Suprapubic skin (tissue), 4 donors: Measurements from ENCODE around the gene CDK13. TPM values are rescaled to one million over a fixed set of nuclear protein-coding genes. Genes with fewer than 3 reads are reported as not detected.
"Not testable (repeated sequence)": the region's sequence is repeated elsewhere in the genome, so short reads cannot be mapped to it uniquely, and the experiment has no call there.

ENCODE experiments used
- DNase-seq, 2 donors: peaks; one replicate each; pipeline ENCODE4 v3.0.0-alpha.2; 2019; ENCODE audit warnings: low spot score in 2 of 2
- H3K27ac ChIP-seq: fragments of 200-600 bp; sonication (generic); one replicate; pipeline ENCODE4 v1.5.1; 2019
- H3K27me3 ChIP-seq: fragments of 200-600 bp; sonication (generic); one replicate; pipeline ENCODE4 v1.5.1; 2019
- H3K36me3 ChIP-seq: fragments of 200-600 bp; sonication (generic); one replicate; pipeline ENCODE4 v1.5.1; 2019
- H3K4me1 ChIP-seq: fragments of 200-600 bp; sonication (generic); one replicate; pipeline ENCODE4 v1.5.1; 2019
- H3K4me3 ChIP-seq: fragments of 200-600 bp; sonication (generic); one replicate; pipeline ENCODE4 v1.5.1; 2019; ENCODE audit warnings: mild to moderate bottlenecking
- H3K9me3 ChIP-seq: fragments of 200-600 bp; sonication (generic); one replicate; pipeline ENCODE4 v1.5.1; 2019
- CTCF ChIP-seq, 2 donors: fragments of 200-600 bp in 1 of 2; fragments of 450-650 bp in 1 of 2; sonication (generic) in 1 of 2; IDR thresholded peaks; one replicate each; pipeline ENCODE4 v1.5.1; 2016 to 2019; ENCODE audit warnings: antibody characterized with exemption in 2 of 2, mild to moderate bottlenecking in 1 of 2, moderate library complexity in 1 of 2
- EP300 ChIP-seq: sonication (generic); formaldehyde crosslinking; IDR thresholded peaks from one replicate; pipeline ENCODE4 v1.6.1; 2017; ENCODE audit warnings: antibody characterized with exemption
- POLR2A ChIP-seq, 2 donors: fragments of 450-650 bp; IDR thresholded peaks; one replicate each; pipeline ENCODE4 v1.6.1; 2017; ENCODE audit warnings: antibody characterized with exemption in 2 of 2, mild to moderate bottlenecking in 2 of 2, moderate library complexity in 2 of 2
- POLR2AphosphoS5 ChIP-seq, 3 donors: sonication (generic); formaldehyde crosslinking; IDR thresholded peaks; one replicate each; pipeline ENCODE4 v1.6.1; 2017; ENCODE audit warnings: antibody characterized with exemption in 3 of 3
- WGBS: methylation state at CpG from one replicate; pipeline ENCODE4 v1.1.5; 2018; 5-methylcytosine and 5-hydroxymethylcytosine counted together
- total RNA-seq, 4 donors: library from RNA; depleted of rRNA; stranded (reverse); fragments of >200 nt; gene quantifications; one replicate each; pipeline ENCODE4 v1.1.0, GENCODE V29; 2016

Gene CDK13
- total RNA-seq, 4 donors from 2014 or later: 47.1 to 123 (median 75.5) TPM

DNA sequence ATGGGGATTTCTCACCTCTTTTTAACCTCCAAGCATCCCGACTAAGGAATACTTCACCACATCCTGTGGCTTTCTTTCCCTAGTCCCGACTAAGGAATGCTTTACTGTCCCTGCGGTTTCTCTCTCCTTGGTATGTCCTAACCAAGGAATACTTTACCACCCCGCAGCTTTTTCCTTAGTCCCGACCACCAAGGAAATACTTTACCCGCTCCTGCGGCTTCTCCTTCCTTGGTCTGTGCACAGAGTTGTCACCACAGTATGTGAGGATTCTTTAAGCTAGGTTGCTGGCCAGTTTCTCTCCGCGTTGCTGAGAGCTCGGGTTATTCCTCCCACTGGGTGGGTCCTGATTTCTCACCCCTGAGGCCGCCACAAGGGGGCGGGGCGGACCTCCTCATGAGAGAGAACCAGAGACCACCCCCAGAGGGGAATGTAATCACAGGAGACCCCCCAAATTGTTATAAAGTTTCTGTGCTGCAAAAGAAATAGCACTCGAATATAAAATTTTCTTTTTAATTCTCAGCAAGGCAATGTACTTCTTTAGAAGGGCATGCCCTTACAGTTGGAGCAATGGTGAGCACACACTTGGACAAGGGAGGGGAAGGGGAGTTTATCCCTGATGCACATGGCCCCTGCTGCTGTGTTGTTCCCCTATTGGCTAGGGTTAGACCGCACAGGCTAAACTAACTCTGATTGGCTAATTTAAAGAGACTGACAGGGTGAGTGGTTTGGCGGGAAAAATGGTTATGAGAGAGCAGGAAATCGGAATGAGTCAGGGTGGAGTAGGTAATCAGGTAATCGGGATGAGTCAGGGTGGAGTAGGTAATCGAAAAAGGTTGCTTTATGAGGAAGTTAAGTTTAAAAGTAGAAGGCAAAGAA lies 197.6 kb downstream of the CDK13 start:
- no peaks in the 10 kb centered on the region for H3K36me3 ChIP-seq
- H3K27ac ChIP-seq: no peak overlapping the region
- H3K4me3 ChIP-seq: no peak overlapping the region
- DNase-seq: no peak
- H3K4me1 ChIP-seq: no peaks in the 10 kb centered on the region
- H3K9me3 ChIP-seq: no peaks in the 10 kb centered on the region
- WGBS: 87% methylated on average over 19 of the region's 19 CpGs
- H3K27me3 ChIP-seq: no peaks in the 10 kb centered on the region
- no peak for TF ChIP-seq EP300
- TF ChIP-seq POLR2A (IDR thresholded peaks at IDR 0.05): no peak
- no peak for TF ChIP-seq CTCF (IDR thresholded peaks at IDR 0.05)
- TF ChIP-seq POLR2AphosphoS5 (IDR thresholded peaks at IDR 0.05): no peak

DNA sequence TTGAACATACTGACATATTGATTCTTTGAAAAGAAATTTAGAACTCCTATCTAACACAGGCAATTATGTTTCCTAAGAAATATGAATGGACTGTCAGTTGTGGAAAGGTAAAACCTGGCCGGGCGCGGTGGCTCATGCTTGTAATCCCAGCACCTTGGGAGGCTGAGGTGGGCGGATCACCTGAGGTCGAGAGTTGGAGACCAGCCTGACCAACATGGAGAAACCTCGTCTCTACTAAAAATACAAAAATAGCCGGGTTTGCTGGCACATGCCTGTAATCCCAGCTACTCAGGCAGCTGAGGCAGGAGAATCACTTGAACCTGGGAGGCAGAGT lies 198.2 kb downstream of the CDK13 start:
- not testable (repeated sequence) for H3K27me3 ChIP-seq, H3K4me3 ChIP-seq, H3K27ac ChIP-seq, DNase-seq, H3K36me3 ChIP-seq, H3K4me1 ChIP-seq, H3K9me3 ChIP-seq
- WGBS: 90% methylated on average over 7 of the region's 7 CpGs

- no peaks in the 10 kb centered on the region for H3K4me1 ChIP-seq
- no peak overlapping the region for H3K4me3 ChIP-seq
- H3K27me3 ChIP-seq: no peaks in the 10 kb centered on the region
- no peak overlapping the region for H3K27ac ChIP-seq
- TF ChIP-seq POLR2AphosphoS5 (IDR thresholded peaks at IDR 0.05): no peak
- no peak for TF ChIP-seq EP300
- TF ChIP-seq CTCF (IDR thresholded peaks at IDR 0.05): no peak
- no peak for TF ChIP-seq POLR2A (IDR thresholded peaks at IDR 0.05)
- no peaks in the 10 kb centered on the region for H3K9me3 ChIP-seq
- 87% methylated on average over 2 of the region's 2 CpGs for whole genome bisulfite sequencing
- H3K36me3 ChIP-seq: no peaks in the 10 kb centered on the region
- no peak for DNase-seq
These were observed 198.6 kb downstream of the CDK13 start for GRCh38 chr7:40148671-40149070.

Other genes starting within 250 kb of the CDK13 start
- 10 to 100 TPM; 24.7 to 44.8 (median 29.9) TPM for gene MPLKIP, start 184.4 kb downstream of the CDK13 start, total RNA-seq
- gene SUGCT, start 184.7 kb downstream of the CDK13 start, total RNA-seq: 1 to 10 TPM in 1 of 4 donors, under 1 TPM in 2, not detected in 1; 0.73 to 2.2 (median 0.98) TPM